ENCODE results near the gene APOBEC3G. TPM values are rescaled to one million over a fixed set of nuclear protein-coding genes. Genes with fewer than 3 reads are reported as not detected.

Gene APOBEC3G
- total and polyA plus RNA-seq, 2 of the 4 experiments (the other 2 are of a cell fraction), result 5.3 to 7.0 TPM

GRCh38 chr22:39108487-39108886 lies 31.4 kb downstream of the APOBEC3G start:
- peaks cover 19% of the 10 kb centered on the region for H3K27me3 ChIP-seq (ENCODE audit: control insufficient read depth, insufficient read depth, low read length)
- ATAC-seq (ENCODE audit: low read depth) (no peak), DNase-seq (no peak)
- no peak for TF ChIP-seq BHLHE40 (IDR thresholded peaks at IDR 0.05; ENCODE audit: low read depth, low read length)
- no peak for TF ChIP-seq NFE2L2 (IDR thresholded peaks at IDR 0.05; ENCODE audit: low read depth, low read length)
- no peak for TF ChIP-seq MXI1 (IDR thresholded peaks at IDR 0.05; ENCODE audit: borderline replicate concordance, low read depth, low read length)
- no peak for TF ChIP-seq RFX5 (IDR thresholded peaks at IDR 0.05; ENCODE audit: low read depth, low read length)
- no peak for TF ChIP-seq POLR2A (IDR thresholded peaks at IDR 0.05; ENCODE audit: low read depth, low read length)
- TF ChIP-seq SMC3 (IDR thresholded peaks at IDR 0.05; ENCODE audit: low read depth, low read length), result no peak
- TF ChIP-seq, protein P1, sequence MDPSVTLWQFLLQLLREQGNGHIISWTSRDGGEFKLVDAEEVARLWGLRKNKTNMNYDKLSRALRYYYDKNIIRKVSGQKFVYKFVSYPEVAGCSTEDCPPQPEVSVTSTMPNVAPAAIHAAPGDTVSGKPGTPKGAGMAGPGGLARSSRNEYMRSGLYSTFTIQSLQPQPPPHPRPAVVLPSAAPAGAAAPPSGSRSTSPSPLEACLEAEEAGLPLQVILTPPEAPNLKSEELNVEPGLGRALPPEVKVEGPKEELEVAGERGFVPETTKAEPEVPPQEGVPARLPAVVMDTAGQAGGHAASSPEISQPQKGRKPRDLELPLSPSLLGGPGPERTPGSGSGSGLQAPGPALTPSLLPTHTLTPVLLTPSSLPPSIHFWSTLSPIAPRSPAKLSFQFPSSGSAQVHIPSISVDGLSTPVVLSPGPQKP (IDR thresholded peaks at IDR 0.05; ENCODE audit: borderline replicate concordance, low read depth, low read length), result no peak
- no peak for TF ChIP-seq RAD21 (IDR thresholded peaks at IDR 0.05; ENCODE audit: low read length)
- TF ChIP-seq CEBPB (IDR thresholded peaks at IDR 0.05; ENCODE audit: low read depth, low read length), result no peak
- TF ChIP-seq USF2 (IDR thresholded peaks at IDR 0.05; ENCODE audit: low read depth, low read length), result no peak
- no peak for TF ChIP-seq CTCF (conservative IDR thresholded peaks at IDR 0.05; ENCODE audit: low read depth, low read length)
- TF ChIP-seq CHD1 (IDR thresholded peaks at IDR 0.05; ENCODE audit: low read depth, low read length), result no peak
- no peak for TF ChIP-seq RCOR1 (IDR thresholded peaks at IDR 0.05; ENCODE audit: insufficient replicate concordance, low read length)
- no peak for TF ChIP-seq MAZ (IDR thresholded peaks at IDR 0.05; ENCODE audit: borderline replicate concordance, low read depth, low read length)
- TF ChIP-seq FOS (IDR thresholded peaks at IDR 0.05; ENCODE audit: low read depth, low read length), result no peak
- no peak overlapping the region for H2BK5ac ChIP-seq (ENCODE audit: low read depth, low read length, poor library complexity, severe bottlenecking)
- no peaks in the 10 kb centered on the region for H3K9me1 ChIP-seq (ENCODE audit: insufficient read depth, low read length)
- WGBS, 2 experiments (ENCODE audit: extremely low coverage in 2 of 2, insufficient read length in 1 of 2), result 60% methylated on average over 3 of the region's 4 CpGs; no CpG with 5 or more reads in 1 of the 2 experiments
- H3K9me3 ChIP-seq (ENCODE audit: control insufficient read depth, insufficient read depth, low read length), result no peaks in the 10 kb centered on the region; the same call in 1 of the 2 replicates
- H3K4ac ChIP-seq (ENCODE audit: low read depth, low read length), result no peak overlapping the region
- H3K9ac ChIP-seq (ENCODE audit: low read depth, low read length), result no peak overlapping the region
- in situ Hi-C loops (cut with MboI; ENCODE audit: low sequenced_read_pairs) (loop anchor here (25.0 kb wide), 1 partner anchor 246 kb away; the partner anchor contains the start of gene CBX6), intact Hi-C loops (cut with micrococcal nuclease) (no loop called here), dilution Hi-C loops (cut with HindIII; ENCODE audit: low sequenced_read_pairs, unreplicated experiment) (no loop called here)
- H3K18ac ChIP-seq (ENCODE audit: low read depth, low read length), result no peak overlapping the region
- no peak overlapping the region for H3K27ac ChIP-seq (ENCODE audit: insufficient read depth, low read length)
- no peak overlapping the region for H2BK15ac ChIP-seq (ENCODE audit: low read depth, low read length)
- H3K4me3 ChIP-seq (ENCODE audit: insufficient read depth, low read depth, low read length), result no peak overlapping the region
- no peaks in the 10 kb centered on the region for H4K20me1 ChIP-seq (ENCODE audit: insufficient read depth, low read length)
- H4K5ac ChIP-seq (ENCODE audit: low read depth, low read length), result no peak overlapping the region
- no peak overlapping the region for H4K91ac ChIP-seq (ENCODE audit: insufficient read depth, low read depth, low read length)
- H2AK9ac ChIP-seq (replicated peaks; ENCODE audit: low read depth, low read length, poor library complexity), result no peak overlapping the region
- no peak overlapping the region for H2BK20ac ChIP-seq (ENCODE audit: low read depth, low read length)
- H4K8ac ChIP-seq (ENCODE audit: low read depth in 2 of 2, low read length in 2 of 2), result no peak overlapping the region
- H3K14ac ChIP-seq (replicated peaks; ENCODE audit: low read depth, low read length), result no peak overlapping the region
- no peaks in the 10 kb centered on the region for H3K79me1 ChIP-seq (ENCODE audit: low read depth in 1 of 2, low read length in 2 of 2)
- H2AFZ ChIP-seq (replicated peaks; ENCODE audit: low read length, poor library complexity), result no peak overlapping the region
- CTCF ChIA-PET, result interaction anchor here (0.7 to 1.7 kb wide), 3 partner anchors 28 to 239 kb away, joined by 3 read pairs; no protein-coding TSS in a partner anchor
- no peaks in the 10 kb centered on the region for H3K4me1 ChIP-seq (ENCODE audit: control insufficient read depth, insufficient read depth, low read length)
- H3K56ac ChIP-seq (ENCODE audit: extremely low read depth, insufficient read depth, low read length), result no peak overlapping the region
- BruUV-seq (replicated peaks), result no TSS peak
- no peaks in the 10 kb centered on the region for H3K36me3 ChIP-seq (ENCODE audit: control insufficient read depth, insufficient read depth, low read length)
- no peak overlapping the region for H2AK5ac ChIP-seq (ENCODE audit: low read depth, low read length)
- POLR2A ChIA-PET (ENCODE audit: unreplicated experiment), result interaction anchor here (0.5 kb wide), 1 partner anchor 104 kb away, joined by 5 read pairs; no protein-coding TSS in a partner anchor
- H3K4me2 ChIP-seq (ENCODE audit: low read depth, low read length), result no peak overlapping the region
- H3K23ac ChIP-seq (ENCODE audit: low read depth, low read length), result no peak overlapping the region
- no peak overlapping the region for H2BK120ac ChIP-seq (ENCODE audit: low read depth, low read length)
